HG02759 (cell line): Measurements from ENCODE around the gene THNSL1.
"Not testable (repeated sequence)": the region's sequence is repeated elsewhere in the genome, so short reads cannot be mapped to it uniquely, and the experiment has no call there.

ENCODE experiments used
- ATAC-seq: cut with Tn5 transposase; IDR thresholded peaks from one replicate; pipeline ENCODE4 v1.9.1; 2021; ENCODE audit warnings: mild to moderate bottlenecking, moderate library complexity; ENCODE audit not compliant: unreplicated experiment

Gene THNSL1

GRCh38 chr10:24998044-24998443, 18.4 kb upstream of the THNSL1 start:
- no peak for ATAC-seq

GRCh38 chr10:25011591-25011990, 4.8 kb upstream of the THNSL1 start:
- ATAC-seq: not testable (repeated sequence)

GRCh38 chr10:25014579-25014978, 1.8 kb upstream of the THNSL1 start:
- no peak for ATAC-seq

DNA sequence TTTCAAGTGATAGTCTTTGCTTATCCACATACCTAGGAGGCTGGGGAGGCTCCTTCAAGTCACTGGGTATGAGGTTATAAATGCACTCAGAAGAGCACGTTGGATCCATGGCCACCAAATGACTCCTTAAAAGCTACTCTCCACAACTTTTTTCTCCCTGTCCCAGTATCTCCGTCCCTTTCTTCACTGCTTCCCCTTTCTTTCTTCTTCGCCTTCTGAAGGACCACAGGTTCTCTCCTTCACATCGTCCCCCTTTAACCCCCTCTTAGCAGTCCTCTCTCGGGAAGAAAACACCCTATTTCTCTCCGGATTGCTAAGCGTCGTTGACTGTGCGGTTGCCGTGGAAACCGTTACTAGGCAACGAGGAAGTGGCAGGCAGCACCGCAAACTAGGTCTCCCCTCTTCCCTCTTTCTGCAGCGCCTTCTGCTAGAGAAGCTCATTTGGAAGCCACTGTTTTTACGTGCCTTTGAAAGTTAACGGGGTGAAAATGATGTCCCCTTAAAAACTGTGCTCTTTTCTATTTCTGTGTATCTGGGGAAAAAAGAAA, 510 bp upstream of the THNSL1 start, which contains the start of gene ENKUR:
Gene ENKUR, minus strand, starts transcription at position 331 of the 548 bp plus-strand sequence. Its CDS starts 222 bp downstream, at position 109.
- peak; percentile 62 for ATAC-seq

DNA sequence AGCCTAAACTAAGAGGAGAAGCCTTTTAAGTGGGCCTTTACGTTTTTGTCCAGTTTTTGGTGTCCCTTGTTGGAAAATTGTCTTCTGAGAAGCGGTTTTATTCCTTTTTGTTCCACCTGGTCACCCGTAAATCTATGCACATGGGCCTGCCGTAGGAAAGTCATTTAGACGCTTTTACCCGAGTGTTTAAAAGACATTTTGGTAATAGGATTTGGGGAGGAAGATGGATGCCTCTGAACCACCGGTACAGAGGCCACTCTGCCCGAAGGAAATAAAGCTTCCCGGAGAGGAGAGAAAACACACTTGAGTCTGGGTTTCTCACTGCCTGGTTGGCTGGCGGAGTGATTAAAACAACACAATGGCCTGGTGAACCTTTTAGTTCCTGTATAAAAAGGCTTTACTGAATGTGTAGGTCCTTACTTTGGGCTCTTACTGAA, 760 bp downstream of the THNSL1 start:
- ATAC-seq: peak; percentile 5

GRCh38 chr10:25017661-25018060, 1.2 kb downstream of the THNSL1 start:
- ATAC-seq: no peak

DNA sequence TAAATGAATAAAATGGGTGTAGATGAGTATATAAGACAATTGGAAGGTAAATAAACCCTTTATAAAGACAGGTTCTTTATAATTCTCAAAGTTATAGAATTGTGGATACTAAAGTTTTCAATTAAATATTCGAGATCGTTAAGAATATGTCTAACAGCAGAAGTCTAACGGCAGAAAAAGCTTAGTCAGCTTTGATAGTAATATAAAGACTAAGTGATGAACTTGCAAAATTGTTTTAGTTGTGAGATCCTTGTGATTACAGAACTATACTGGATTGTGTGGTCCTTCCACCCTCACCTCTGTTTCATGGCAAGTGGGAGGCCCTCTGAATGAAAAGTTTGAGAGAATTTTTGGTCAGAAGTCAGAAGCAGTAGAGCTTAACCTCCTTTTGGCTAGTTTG, 2.3 kb downstream of the THNSL1 start:
- no peak for ATAC-seq

GRCh38 chr10:25023278-25023677, 6.9 kb downstream of the THNSL1 start:
- no peak for ATAC-seq

- ATAC-seq: no peak
Measured at GRCh38 chr10:25024528-25024927, 8.1 kb downstream of the THNSL1 start.

- no peak for ATAC-seq
Measured at GRCh38 chr10:25026463-25026862, 10.1 kb downstream of the THNSL1 start.

DNA sequence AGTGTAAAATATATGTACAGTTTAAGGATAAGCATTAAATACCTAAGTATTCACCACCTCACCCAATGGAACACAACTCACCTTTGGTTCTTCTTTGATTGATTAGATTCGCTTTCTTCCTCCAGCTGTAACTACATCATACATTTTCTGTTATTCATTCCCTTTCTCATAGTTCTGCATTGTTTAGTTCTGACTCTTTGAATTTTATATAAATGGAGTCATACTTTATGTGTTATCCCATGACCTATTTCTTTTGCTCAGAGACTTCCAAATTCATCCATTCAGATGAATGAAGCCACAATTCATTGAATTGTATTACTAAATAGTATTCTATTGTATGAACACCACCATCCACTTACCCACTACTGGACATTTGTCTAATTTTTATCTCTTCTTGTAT, 12.3 kb downstream of the THNSL1 start:
- no peak for ATAC-seq

DNA sequence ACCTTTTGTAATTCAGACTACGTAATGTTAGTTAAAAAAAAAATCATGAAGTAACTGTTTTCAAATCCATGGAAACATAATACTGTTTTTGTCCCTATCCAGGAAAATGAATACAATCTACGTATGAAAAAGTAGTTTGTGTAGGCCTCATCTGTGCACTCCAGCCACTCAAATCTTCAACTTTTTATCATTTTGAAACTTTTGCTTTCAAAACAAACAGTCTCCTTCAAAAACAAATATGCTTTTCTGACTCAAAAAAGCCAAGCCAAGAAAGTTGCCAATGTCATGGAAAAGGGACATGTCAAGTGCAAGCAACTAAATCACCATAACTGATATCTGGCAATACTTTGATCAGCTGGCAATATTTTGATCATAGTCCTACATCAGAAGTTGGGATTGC, 13.1 kb downstream of the THNSL1 start:
- no peak for ATAC-seq

- peak; percentile 82 for ATAC-seq
Measured at GRCh38 chr10:25036381-25036780, 20.0 kb downstream of the THNSL1 start.

DNA sequence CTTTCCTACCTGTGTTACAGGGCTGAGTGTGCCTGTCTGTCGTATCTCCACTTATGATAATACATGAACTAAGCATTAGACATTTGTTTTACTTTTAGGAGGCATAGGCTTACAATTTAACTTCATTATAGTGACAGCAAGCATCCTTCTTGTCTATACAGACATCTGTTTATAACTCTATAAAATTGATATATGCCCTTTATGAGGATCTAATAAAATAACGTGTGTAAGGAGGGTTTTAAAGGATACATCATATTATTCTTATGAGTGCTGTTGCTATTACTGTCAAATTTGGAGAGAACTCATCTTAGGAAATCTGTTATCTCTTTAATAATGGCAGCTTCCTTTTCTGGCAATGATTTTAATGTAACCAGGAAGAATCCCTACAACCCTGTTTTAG, 21.9 kb downstream of the THNSL1 start:
- no peak for ATAC-seq

DNA sequence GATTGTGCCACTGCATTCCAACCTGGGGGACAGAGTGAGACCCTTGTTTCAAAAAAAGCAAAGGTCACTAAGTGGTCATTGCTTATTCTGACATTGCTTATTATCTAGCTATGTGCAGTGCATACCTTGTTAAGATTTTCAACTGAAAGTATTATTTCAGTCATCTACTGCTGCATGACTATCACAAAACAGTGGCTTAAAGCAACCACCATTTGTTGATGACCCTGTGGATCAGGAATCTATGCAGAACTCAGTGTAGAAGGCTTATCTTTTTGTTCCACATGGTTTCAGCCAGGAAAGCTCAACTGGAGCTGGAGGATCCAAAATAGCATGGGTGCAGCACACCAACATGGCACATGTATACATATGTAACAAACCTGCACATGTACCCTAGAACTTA, 23.1 kb downstream of the THNSL1 start:
- no peak for ATAC-seq

GRCh38 chr10:25046641-25047040, 30.2 kb downstream of the THNSL1 start:
- ATAC-seq: no peak

DNA sequence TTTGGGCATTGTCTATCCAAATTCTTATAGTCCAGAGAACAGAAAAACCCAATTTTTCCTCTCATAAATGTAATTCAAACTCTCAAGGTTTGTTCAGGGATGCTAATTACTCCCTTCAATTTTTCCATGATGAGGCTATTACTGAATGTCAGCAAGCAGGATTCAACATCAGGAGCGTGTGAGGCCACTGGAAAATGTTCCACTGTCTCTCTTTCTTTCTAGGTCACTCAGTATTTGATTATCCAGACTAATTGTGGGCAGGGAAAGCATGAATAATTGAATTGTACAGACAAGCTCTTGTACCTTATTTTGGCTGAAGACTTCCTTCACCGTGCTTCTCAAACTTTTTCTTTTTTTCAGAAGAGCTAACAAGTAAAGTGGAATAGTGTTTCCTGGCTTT, 30.7 kb downstream of the THNSL1 start:
- ATAC-seq: no peak

GRCh38 chr10:25047591-25048301, 31.3 kb downstream of the THNSL1 start:
- no peak for ATAC-seq

DNA sequence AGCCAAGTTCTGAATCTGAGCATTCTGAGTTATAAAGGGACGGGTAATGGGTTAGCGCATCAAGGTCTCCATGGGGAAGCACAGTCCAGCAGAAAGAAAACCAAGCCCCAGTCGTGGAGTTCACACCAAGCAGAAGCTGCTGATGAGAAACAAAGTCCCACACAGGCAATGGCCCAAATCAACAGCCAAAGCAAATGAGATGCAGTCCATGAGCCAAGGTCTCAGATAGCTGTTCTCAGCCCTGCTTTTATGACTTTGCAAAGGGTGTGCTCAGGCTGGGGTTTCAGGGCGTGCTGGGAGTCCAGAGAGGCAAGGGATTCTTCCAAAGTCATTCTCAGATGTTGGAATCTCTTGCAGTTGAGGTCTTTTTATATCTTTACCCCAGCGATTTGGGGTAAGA, 32.0 kb downstream of the THNSL1 start:
- ATAC-seq: no peak

DNA sequence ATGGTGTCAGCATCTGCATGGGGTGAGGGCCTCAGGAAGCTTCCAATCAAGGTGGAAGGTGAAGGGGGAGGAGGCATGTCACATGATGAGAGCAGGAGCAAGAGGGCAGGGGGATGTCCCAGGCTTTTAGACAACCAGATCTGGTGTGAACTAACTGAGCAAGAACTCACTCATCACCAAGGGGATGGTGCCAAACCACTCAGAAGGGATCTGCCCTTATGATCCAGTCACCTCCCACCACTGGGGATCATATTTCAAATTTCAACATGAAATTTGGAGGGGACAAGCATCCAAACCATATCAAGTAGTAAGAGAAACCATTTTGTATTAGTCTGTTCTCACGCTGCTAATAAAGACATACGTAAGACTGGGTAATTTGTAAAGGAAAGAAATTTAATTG, 33.6 kb downstream of the THNSL1 start:
- no peak for ATAC-seq

DNA sequence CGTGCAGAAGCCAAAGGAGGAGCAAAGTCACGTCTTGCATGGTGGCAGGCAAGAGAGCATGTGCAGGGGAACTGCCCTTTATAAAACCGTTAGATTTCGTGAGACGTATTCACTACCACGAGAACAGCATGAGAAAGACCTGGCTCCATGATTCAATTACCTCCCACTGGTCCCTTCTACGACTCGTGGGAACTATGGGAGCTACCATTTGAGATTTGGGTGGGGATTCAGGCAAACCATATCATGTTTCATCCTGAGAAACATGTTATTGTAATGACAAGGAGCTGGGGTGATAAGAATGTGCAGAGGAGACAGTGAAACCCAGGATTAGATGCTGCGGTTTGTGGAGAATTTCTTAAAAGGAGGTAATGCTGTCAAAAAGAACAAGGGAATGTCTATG, 34.0 kb downstream of the THNSL1 start:
- ATAC-seq: no peak

- no peak for ATAC-seq
Measured at GRCh38 chr10:25052012-25052411, 35.6 kb downstream of the THNSL1 start.

- no peak for ATAC-seq
Measured at GRCh38 chr10:25056726-25057125, 40.3 kb downstream of the THNSL1 start.
